GM12878 (cell line): ENCODE results near the gene SFXN5. TPM values are rescaled to one million over a fixed set of nuclear protein-coding genes. Genes with fewer than 3 reads are reported as not detected.

Source experiments
- ATAC-seq: fragments of 200-7000 bp; cut with Tn5 transposase; 3 replicates; pipeline ENCODE4 v1.9.1; 2020; ENCODE audit warnings: mild to moderate bottlenecking, moderate library complexity
- BruUV-seq: library from RNA; stranded (reverse); fragments of 400-500 nt; replicated peaks from 2 replicates; lab custom pipeline; 2021; lab: Mats Ljungman, UMichigan
- CTCF ChIA-PET: fragments of 300-600 bp; sonication (Branson Sonifier 250); formaldehyde crosslinking; extraction: SDS; loops from one replicate; lab custom pipeline; 2021; ENCODE audit warnings: inconsistent platforms; lab: Yijun Ruan, JAX
- POLR2A ChIA-PET: fragments of 350-600 bp; formaldehyde crosslinking; extraction: SDS; loops from one replicate; lab custom pipeline; 2021; ENCODE audit warnings: inconsistent platforms; lab: Charles Lee
- RAD21 ChIA-PET: fragments of 300-600 bp; sonication (Branson Sonifier 250); formaldehyde crosslinking; loops from one replicate; lab custom pipeline; 2023; ENCODE audit warnings: antibody characterized with exemption; ENCODE audit not compliant: unreplicated experiment; lab: Charles Lee
- SMC1A ChIA-PET: fragments of 300-600 bp; sonication (Branson Sonifier 250); formaldehyde crosslinking; loops from one replicate; lab custom pipeline; 2023; ENCODE audit not compliant: unreplicated experiment, uncharacterized antibody; lab: Charles Lee
- DNase-seq: peaks from one replicate; pipeline ENCODE4 v3.0.0-alpha.2; 2011; ENCODE audit warnings: low read depth, low spot score
- FAIRE-seq: peaks from 3 replicates; lab custom pipeline; 2011; peaks lifted over from hg19 to GRCh38; lab: Jason Lieb, UNC
- H2AFZ ChIP-seq: 2 replicates; pipeline ENCODE4 v1.6.0; 2011; ENCODE audit warnings: low read depth, low read length, control low read depth; ENCODE audit not compliant: control insufficient read depth
- H3K27ac ChIP-seq: 2 replicates; pipeline ENCODE4 v1.5.1; 2011; ENCODE audit warnings: control low read depth; ENCODE audit not compliant: control insufficient read depth, insufficient read depth
- H3K27me3 ChIP-seq, 2 experiments: replicated peaks in 1 of 2; 2 replicates each; pipeline versions ENCODE4 v1.6.0 to v1.6.1; 2011; ENCODE audit warnings: low read length in 1 of 2; ENCODE audit not compliant: control insufficient read depth in 2 of 2, insufficient read depth in 2 of 2
- H3K36me3 ChIP-seq, 2 experiments: 2 replicates each; pipeline ENCODE4 v1.5.1; 2011; ENCODE audit warnings: low read length in 1 of 2; ENCODE audit not compliant: control insufficient read depth in 2 of 2, insufficient read depth in 2 of 2
- H3K4me1 ChIP-seq: 2 replicates; pipeline ENCODE4 v1.6.1; 2011; ENCODE audit warnings: mild to moderate bottlenecking, low read length, moderate library complexity, mixed read lengths; ENCODE audit not compliant: control insufficient read depth, insufficient read depth
- H3K4me2 ChIP-seq: 2 replicates; pipeline ENCODE4 v1.6.0; 2011; ENCODE audit warnings: control low read depth; ENCODE audit not compliant: control insufficient read depth, insufficient read depth
- H3K4me3 ChIP-seq: fragments of 200-600 bp; sonication (generic); 2 replicates; pipeline ENCODE4 v1.5.1; 2016
- H3K79me2 ChIP-seq: 2 replicates; pipeline ENCODE4 v1.6.0; 2011; ENCODE audit warnings: low read length; ENCODE audit not compliant: control insufficient read depth, insufficient read depth
- H3K9ac ChIP-seq: 2 replicates; pipeline ENCODE4 v1.8.0; 2011; ENCODE audit warnings: low read length, control low read depth, mixed read lengths; ENCODE audit not compliant: control insufficient read depth, insufficient read depth
- H3K9me3 ChIP-seq: replicated peaks from 3 replicates; pipeline ENCODE4 v1.5.1; 2011; ENCODE audit warnings: mild to moderate bottlenecking, low read length; ENCODE audit not compliant: control insufficient read depth, insufficient read depth
- H4K20me1 ChIP-seq: 2 replicates; pipeline ENCODE4 v1.6.0; 2011; ENCODE audit not compliant: control insufficient read depth, insufficient read depth
- BHLHE40 ChIP-seq, 2 experiments: fragments of 450-650 bp in 1 of 2; IDR thresholded peaks; 2 replicates each; pipeline ENCODE4 v1.6.1; 2011 to 2017; ENCODE audit warnings: low read depth in 2 of 2, borderline replicate concordance in 1 of 2, improper control_type of control experiment in 1 of 2, low read length in 1 of 2, mild to moderate bottlenecking in 1 of 2
- EP300 ChIP-seq, 2 experiments: fragments of 150-350 bp in 1 of 2; IDR thresholded peaks; 2 replicates each; pipeline ENCODE4 v1.6.1; 2011 to 2012; ENCODE audit warnings: low read depth in 2 of 2, low read length in 2 of 2, borderline replicate concordance in 1 of 2, improper control_type of control experiment in 1 of 2, inconsistent platforms in 1 of 2; ENCODE audit not compliant: control insufficient read depth in 1 of 2
- SUZ12 ChIP-seq: fragments of 200-600 bp; sonication (generic); IDR thresholded peaks from one replicate; pipeline ENCODE4 v1.6.1; 2018; ENCODE audit warnings: antibody characterized with exemption, mild to moderate bottlenecking; ENCODE audit not compliant: unreplicated experiment
- WGBS: methylation state at CpG from one replicate; pipeline ENCODE4 v1.1.6; 2016; ENCODE audit warnings: low lambda C conversion rate; ENCODE audit not compliant: insufficient replicate concordance, insufficient coverage; ENCODE audit errors: missing lambda C conversion rate; 5-methylcytosine and 5-hydroxymethylcytosine counted together
- in situ Hi-C: fragments of 300-500 bp; cut with MboI; formaldehyde crosslinking; loops from 9 replicates; pipeline ENCODE4 v1.14.3; 2018; ENCODE audit warnings: mixed read lengths
- intact Hi-C: fragments of 100-400 bp; cut with micrococcal nuclease; formaldehyde crosslinking; loops from one replicate; pipeline ENCODE4 v1.14.2; 2022; ENCODE audit not compliant: unreplicated experiment
- polyA plus RNA-seq, 11 experiments: library from polyadenylated mRNA; depleted of rRNA in 4 of 11; unstranded in 6 of 11; stranded (reverse) in 5 of 11; fragments of >200 nt; fragmentation: Nextera tagmentation in 4 of 11; fragmentation: Illumina TruSeq in 1 of 11; extraction: Ambion mirVana in 4 of 11; extraction: Trizol in 1 of 11; gene quantifications; 1 replicate in 1 of 11; 2 replicates in 10 of 11; pipeline versions ENCODE4 v1.2.1 to v1.2.3, GENCODE V29; 2011 to 2016; ENCODE audit warnings: inconsistent platforms in 2 of 11, missing spikeins in 2 of 11, low read depth in 1 of 11
- total RNA-seq, 4 experiments: library from RNA; depleted of rRNA in 3 of 4; stranded (reverse); fragments of >200 nt in 3 of 4; fragmentation: Illumina TruSeq in 1 of 4; extraction: Trizol in 1 of 4; gene quantifications; 2 replicates each; pipeline versions ENCODE4 v1.2.1 to v1.2.3, GENCODE V29; 2013 to 2021
- TF ChIP-seq, protein P1 (sequence below): IDR thresholded peaks from 2 replicates; pipeline ENCODE4 v1.6.1; 2012; ENCODE audit warnings: low read depth, low read length, improper control_type of control experiment

SFXN5 gene
- total and polyA plus RNA-seq, 10 of the 15 experiments (the other 5 are each of a cell fraction or from before 2014, with no cell fraction given), result 3.3 to 15.9 (median 11.2) TPM

GRCh38 chr2:72944804-72945449 is 126.6 kb downstream of the SFXN5 start:
- ATAC-seq (no peak), FAIRE-seq (no peak), DNase-seq (no peak)
- RAD21 ChIA-PET, result interaction anchor here (0.6 kb wide), 1 partner anchor 1296 kb away, joined by 3 read pairs; no protein-coding TSS in a partner anchor
- Histone ChIP-seq H3K9ac (no peak overlapping the region), H3K4me2 (no peak overlapping the region), H3K4me3 (no peak overlapping the region), H3K27me3 (no peaks in the 10 kb centered on the region), H3K36me3 (no peaks in the 10 kb centered on the region), H3K79me2 (no peaks in the 10 kb centered on the region), H2AFZ (no peak overlapping the region), H4K20me1 (no peaks in the 10 kb centered on the region), H3K9me3 (no peaks in the 10 kb centered on the region), H3K27ac (no peak overlapping the region), H3K4me1 (no peaks in the 10 kb centered on the region)
- CTCF ChIA-PET, result no interaction called here
- 71% methylated on average over 11 of the region's 16 CpGs for WGBS
- in situ Hi-C loops, result no loop called here
- intact Hi-C loops, result no loop called here
- TF ChIP-seq, protein P1, sequence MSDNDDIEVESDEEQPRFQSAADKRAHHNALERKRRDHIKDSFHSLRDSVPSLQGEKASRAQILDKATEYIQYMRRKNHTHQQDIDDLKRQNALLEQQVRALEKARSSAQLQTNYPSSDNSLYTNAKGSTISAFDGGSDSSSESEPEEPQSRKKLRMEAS, result no peak
- TF ChIP-seq SUZ12, result no peak
- TF ChIP-seq EP300 (IDR thresholded peaks at IDR 0.05; ENCODE audit: borderline replicate concordance in 1 of 2, control insufficient read depth in 1 of 2, low read depth in 2 of 2, low read length in 2 of 2), result no peak
- no peak for TF ChIP-seq BHLHE40 (IDR thresholded peaks at IDR 0.05; ENCODE audit: borderline replicate concordance in 1 of 2, low read depth in 2 of 2, low read length in 1 of 2)
- POLR2A ChIA-PET, result no interaction called here
- no TSS peak for BruUV-seq
- SMC1A ChIA-PET, result interaction anchor here (0.8 kb wide), 1 partner anchor 29 kb away, joined by 4 read pairs; no protein-coding TSS in a partner anchor
